Right lobe of liver (tissue), 6 donors: ENCODE measurements around the gene CLDN14. TPM values are rescaled to one million over a fixed set of nuclear protein-coding genes. Genes with fewer than 3 reads are reported as not detected.
A peak's percentile ranks its signal among the peaks of the same experiment; 100 is the strongest.

Experiments
- ATAC-seq, 4 donors: fragments of 200-7000 bp; cut with Tn5 transposase; one replicate each; pipeline ENCODE4 v1.9.1; 2020; ENCODE audit warnings: mild to moderate bottlenecking in 4 of 4, moderate library complexity in 4 of 4
- DNase-seq, 3 donors: peaks; one replicate each; pipeline ENCODE4 v3.0.0-alpha.2; 2020
- H3K27ac ChIP-seq, 3 donors: fragments of 200-600 bp; one replicate each; pipeline ENCODE4 v1.8.0; 2022
- H3K27me3 ChIP-seq, 2 donors: fragments of 200-600 bp; one replicate each; pipeline ENCODE4 v1.8.0; 2022
- H3K36me3 ChIP-seq, 4 donors: fragments of 200-600 bp; sonication (generic) in 1 of 4; one replicate each; pipeline versions ENCODE4 v1.5.1 to v1.8.0; 2017 to 2022; ENCODE audit warnings: control low read depth in 1 of 4
- H3K4me1 ChIP-seq, 4 donors: fragments of 200-600 bp; sonication (generic) in 1 of 4; one replicate each; pipeline versions ENCODE4 v1.5.1 to v1.8.0; 2017 to 2022; ENCODE audit warnings: control low read depth in 1 of 4
- H3K4me3 ChIP-seq, 3 donors: fragments of 200-600 bp; one replicate each; pipeline ENCODE4 v1.8.0; 2022
- H3K9me3 ChIP-seq, 4 donors: fragments of 200-600 bp; sonication (generic) in 1 of 4; one replicate each; pipeline versions ENCODE4 v1.5.1 to v1.8.0; 2017 to 2022; ENCODE audit warnings: control low read depth in 1 of 4
- CTCF ChIP-seq, 4 donors: fragments of 200-600 bp in 3 of 4; fragments of 450-650 bp in 1 of 4; IDR thresholded peaks; one replicate each; pipeline versions ENCODE4 v1.5.1 to v1.8.0; 2016 to 2022; ENCODE audit warnings: antibody characterized with exemption in 4 of 4, mild to moderate bottlenecking in 2 of 4
- POLR2A ChIP-seq: fragments of 450-650 bp; IDR thresholded peaks from one replicate; pipeline ENCODE4 v1.6.1; 2017; ENCODE audit warnings: antibody characterized with exemption, mild to moderate bottlenecking
- WGBS: methylation state at CpG from one replicate; pipeline ENCODE4 v1.1.6; 2018; ENCODE audit warnings: low coverage, low lambda C conversion rate; ENCODE audit not compliant: insufficient coverage; ENCODE audit errors: missing lambda C conversion rate; 5-methylcytosine and 5-hydroxymethylcytosine counted together
- intact Hi-C, 2 donors: fragments of 100-400 bp; cut with DNase I; formaldehyde crosslinking; loops; one replicate each; pipeline versions ENCODE4 v1.11.2 to v1.14.1; 2022
- total RNA-seq, 6 experiments: library from RNA; depleted of rRNA in 2 of 6; stranded (reverse); fragments of >200 nt in 2 of 6; fragmentation: NEBNext Ultra II Directional in 3 of 6; extraction: Animal tissue kit (Norgen Biotek cat#: 25700) in 3 of 6; gene quantifications; one replicate each; pipeline versions ENCODE4 v1.1.0 to v1.2.4, GENCODE V29; 2016 to 2023
- donor health status: DM: no; HTN: yes; CAD: no.
- donor health status: DM: no; HTN: no; CAD: no.
- donor health status: DM: no; HTN: no; CAD: no.
- donor health status: DM: no; HTN: yes; CAD: no.
- donor health status: DM: no; HTN: yes; CAD: no.

Gene CLDN14
- total RNA-seq, 6 experiments from 2014 or later = 9.3 to 16.7 (median 13.0) TPM

GRCh38 chr21:36425286-36425685, 54.6 kb downstream of the CLDN14 start:
- intact Hi-C loops = loop anchor here (10.0 kb wide), 2 partner anchors 50 to 170 kb away; no protein-coding TSS in a partner anchor
- no peaks in the 10 kb centered on the region for H3K36me3 ChIP-seq
- no peak for TF ChIP-seq CTCF (IDR thresholded peaks at IDR 0.05)
- TF ChIP-seq POLR2A = no peak
- no peak overlapping the region for H3K4me3 ChIP-seq
- ATAC-seq (no peak), DNase-seq (no peak)
- 87% methylated on average over 7 of the region's 9 CpGs for WGBS
- H3K4me1 ChIP-seq = peaks cover 0 to 5% (median 0%) of the 10 kb centered on the region in 4 donors
- H3K9me3 ChIP-seq = no peaks in the 10 kb centered on the region
- no peaks in the 10 kb centered on the region for H3K27me3 ChIP-seq
- H3K27ac ChIP-seq = no peak overlapping the region

- peaks cover 0 to 5% (median 0%) of the 10 kb centered on the region in 4 donors for H3K4me1 ChIP-seq
- H3K27me3 ChIP-seq = no peaks in the 10 kb centered on the region
- no peak overlapping the region for H3K4me3 ChIP-seq
- no peaks in the 10 kb centered on the region for H3K36me3 ChIP-seq
- ATAC-seq (no peak), DNase-seq (no peak)
- H3K27ac ChIP-seq = no peak overlapping the region
- intact Hi-C loops = loop anchor here (5.0 to 10.0 kb wide), 3 partner anchors 50 to 170 kb away; no protein-coding TSS in a partner anchor
- no peak for TF ChIP-seq CTCF (IDR thresholded peaks at IDR 0.05)
- TF ChIP-seq POLR2A = no peak
- 81% methylated on average over 5 of the region's 8 CpGs for WGBS
- H3K9me3 ChIP-seq = no peaks in the 10 kb centered on the region
These were observed 55.3 kb downstream of the CLDN14 start for GRCh38 chr21:36424592-36424991.

- intact Hi-C loops = loop anchor here (5.0 to 10.0 kb wide), 3 partner anchors 51 to 171 kb away; no protein-coding TSS in a partner anchor
- ATAC-seq = no peak
These were observed 56.0 kb downstream of the CLDN14 start for GRCh38 chr21:36423771-36424433.

GRCh38 chr21:36422279-36423098, 57.4 kb downstream of the CLDN14 start:
- peak; percentile 64 to 84 (median 76) for TF ChIP-seq CTCF (IDR thresholded peaks at IDR 0.05)
- TF ChIP-seq POLR2A = no peak
- intact Hi-C loops = loop anchor here (5.0 to 10.0 kb wide), 3 partner anchors 52 to 172 kb away; no protein-coding TSS in a partner anchor
- DNase-seq (peak; percentile 69 to 75 (median 72)), ATAC-seq (peak; percentile 67 to 82 (median 78))
- Histone ChIP-seq H3K27ac (no peak overlapping the region), H3K4me3 (no peak overlapping the region), H3K9me3 (no peaks in the 10 kb centered on the region), H3K4me1 (peaks cover 0 to 5% (median 0%) of the 10 kb centered on the region in 4 donors), H3K36me3 (no peaks in the 10 kb centered on the region), H3K27me3 (no peaks in the 10 kb centered on the region)
- WGBS = 44% methylated on average over 14 of the region's 28 CpGs

More at GRCh38 chr21:36423771-36424433, 56.0 kb downstream of the CLDN14 start:
- WGBS = 91% methylated on average over 10 of the region's 12 CpGs
- H3K27me3 ChIP-seq = no peaks in the 10 kb centered on the region
- no peaks in the 10 kb centered on the region for H3K9me3 ChIP-seq
- no peak overlapping the region for H3K4me3 ChIP-seq
- peaks cover 0 to 5% (median 0%) of the 10 kb centered on the region in 4 donors for H3K4me1 ChIP-seq
- no peaks in the 10 kb centered on the region for H3K36me3 ChIP-seq
- TF ChIP-seq POLR2A (no peak), CTCF (IDR thresholded peaks at IDR 0.05) (no peak)
- no peak for DNase-seq
- no peak overlapping the region for H3K27ac ChIP-seq
